ENCODE results near the gene UBE2F. TPM values are rescaled to one million over a fixed set of nuclear protein-coding genes. Genes with fewer than 3 reads are reported as not detected.

Gene UBE2F
- total and polyA plus RNA-seq, 2 of the 13 experiments (the other 11 are each of a cell fraction or from before 2014, with no cell fraction given): 35.4 to 73.1 TPM

GRCh38 chr2:238061315-238062202 lies 94.7 kb downstream of the UBE2F start (continued):
- TF ChIP-seq SALL2 (CRISPR knock-in tag; IDR thresholded peaks at IDR 0.05) (peak; percentile 12; the same call in 1 of the 2 replicates), SAP130 (CRISPR knock-in tag; IDR thresholded peaks at IDR 0.05; ENCODE audit: low read depth) (peak; percentile 47), DPF2 (CRISPR knock-in tag; IDR thresholded peaks at IDR 0.05; ENCODE audit: borderline replicate concordance, low read depth) (0 out of 2 replicates have a peak, but pooled peaks have one; percentile 19), CEBPB (IDR thresholded peaks at IDR 0.05; ENCODE audit: borderline replicate concordance, low read depth, low read length) (no peak), GTF3A (CRISPR knock-in tag; conservative IDR thresholded peaks at IDR 0.05) (peak; percentile 11; the same call in 1 of the 2 replicates), DMAP1 (CRISPR knock-in tag; IDR thresholded peaks at IDR 0.05) (peak; percentile 19; the same call in 1 of the 2 replicates), ESRRA (CRISPR knock-in tag; IDR thresholded peaks at IDR 0.05; ENCODE audit: low read depth) (no peak), EEA1 (CRISPR knock-in tag; IDR thresholded peaks at IDR 0.05; ENCODE audit: borderline replicate concordance) (0 out of 2 replicates have a peak, but pooled peaks have one; percentile 78), HIC2 (CRISPR knock-in tag; IDR thresholded peaks at IDR 0.05; ENCODE audit: low read depth) (0 out of 2 replicates have a peak, but pooled peaks have one; percentile 36), TIGD3 (CRISPR knock-in tag; IDR thresholded peaks at IDR 0.05; ENCODE audit: borderline replicate concordance) (no peak), NFIB (CRISPR knock-in tag; IDR thresholded peaks at IDR 0.05; ENCODE audit: borderline replicate concordance) (no peak), ZNF772 (CRISPR knock-in tag; IDR thresholded peaks at IDR 0.05) (0 out of 2 replicates have a peak, but pooled peaks have one; percentile 40), ZNF720 (CRISPR knock-in tag; IDR thresholded peaks at IDR 0.05) (no peak), ZNF549 (CRISPR knock-in tag; IDR thresholded peaks at IDR 0.05) (no peak), FOXP4 (CRISPR knock-in tag; IDR thresholded peaks at IDR 0.05) (no peak), CREB1 (IDR thresholded peaks at IDR 0.05) (no peak), CREB1 (CRISPR knock-in tag; IDR thresholded peaks at IDR 0.05) (0 out of 2 replicates have a peak, but pooled peaks have one; percentile 33), ZNF552 (CRISPR knock-in tag; IDR thresholded peaks at IDR 0.05; ENCODE audit: borderline replicate concordance) (0 out of 2 replicates have a peak, but pooled peaks have one; percentile 49), ZFP36L1 (CRISPR knock-in tag; IDR thresholded peaks at IDR 0.05) (no peak), GATAD1 (CRISPR knock-in tag; IDR thresholded peaks at IDR 0.05) (no peak), KMT2B (CRISPR knock-in tag; IDR thresholded peaks at IDR 0.05) (0 out of 2 replicates have a peak, but pooled peaks have one; percentile 20), ZNF577 (CRISPR knock-in tag; IDR thresholded peaks at IDR 0.05; ENCODE audit: borderline replicate concordance, low read depth) (0 out of 2 replicates have a peak, but pooled peaks have one; percentile 74), BRCA1 (CRISPR knock-in tag; IDR thresholded peaks at IDR 0.05) (peak; percentile 51; the same call in 1 of the 2 replicates), ZNF83 (CRISPR knock-in tag; IDR thresholded peaks at IDR 0.05; ENCODE audit: borderline replicate concordance) (0 out of 2 replicates have a peak, but pooled peaks have one; percentile 4), ZKSCAN5 (CRISPR knock-in tag; IDR thresholded peaks at IDR 0.05) (no peak), ZNF432 (CRISPR knock-in tag; IDR thresholded peaks at IDR 0.05; ENCODE audit: borderline replicate concordance) (no peak)
